Measurements from ENCODE around the gene DOCK4.

The DOCK4 gene

GRCh38 chr7:112001091-112001826 lies 204.9 kb downstream of the DOCK4 start:
- no peak for DNase-seq

GRCh38 chr7:111998326-111998725 lies 207.9 kb downstream of the DOCK4 start:
- DNase-seq: no peak

GRCh38 chr7:111997546-111997945 lies 208.7 kb downstream of the DOCK4 start:
- DNase-seq: no peak

- no peak for DNase-seq
Observed at GRCh38 chr7:111992601-111993000, 213.6 kb downstream of the DOCK4 start.

GRCh38 chr7:111990643-111991042 lies 215.6 kb downstream of the DOCK4 start:
- no peak for DNase-seq

GRCh38 chr7:111987886-111988285 lies 218.3 kb downstream of the DOCK4 start:
- DNase-seq: no peak

- DNase-seq: no peak
Observed at GRCh38 chr7:111987115-111987826, 218.9 kb downstream of the DOCK4 start.

- DNase-seq: no peak
Observed at GRCh38 chr7:111986601-111987000, 219.6 kb downstream of the DOCK4 start.

GRCh38 chr7:111985798-111986197 lies 220.4 kb downstream of the DOCK4 start:
- DNase-seq: no peak

GRCh38 chr7:111982804-111983203 lies 223.4 kb downstream of the DOCK4 start:
- no peak for DNase-seq

- DNase-seq: no peak
Observed at GRCh38 chr7:111982133-111982532, 224.1 kb downstream of the DOCK4 start.

- no peak for DNase-seq
Observed at GRCh38 chr7:111980725-111981124, 225.5 kb downstream of the DOCK4 start.

GRCh38 chr7:111975346-111975745 lies 230.9 kb downstream of the DOCK4 start:
- DNase-seq: no peak

- no peak for DNase-seq
Observed at GRCh38 chr7:111960984-111961383, 245.2 kb downstream of the DOCK4 start.

- DNase-seq: no peak
Observed at GRCh38 chr7:111958896-111959295, 247.3 kb downstream of the DOCK4 start.

- DNase-seq: no peak
Observed at GRCh38 chr7:111958431-111958830, 247.8 kb downstream of the DOCK4 start.

- no peak for DNase-seq
Observed at GRCh38 chr7:111955616-111956015, 250.6 kb downstream of the DOCK4 start.

- no peak for DNase-seq
Observed at GRCh38 chr7:111954474-111955381, 251.5 kb downstream of the DOCK4 start.

GRCh38 chr7:111954056-111954455 lies 252.1 kb downstream of the DOCK4 start:
- no peak for DNase-seq

- DNase-seq: no peak
Observed at GRCh38 chr7:111953611-111954010, 252.6 kb downstream of the DOCK4 start.

- no peak for DNase-seq
Observed at GRCh38 chr7:111952783-111953182, 253.4 kb downstream of the DOCK4 start.

- DNase-seq: no peak
Observed at GRCh38 chr7:111951052-111951451, 255.1 kb downstream of the DOCK4 start.

GRCh38 chr7:111942450-111943081 lies 263.6 kb downstream of the DOCK4 start:
- DNase-seq: no peak

Data from activated T-cell treated with anti-CD3 and anti-CD28 coated beads for 4 hours (primary cell).